ENCODE results near the gene CRABP2.

DNA sequence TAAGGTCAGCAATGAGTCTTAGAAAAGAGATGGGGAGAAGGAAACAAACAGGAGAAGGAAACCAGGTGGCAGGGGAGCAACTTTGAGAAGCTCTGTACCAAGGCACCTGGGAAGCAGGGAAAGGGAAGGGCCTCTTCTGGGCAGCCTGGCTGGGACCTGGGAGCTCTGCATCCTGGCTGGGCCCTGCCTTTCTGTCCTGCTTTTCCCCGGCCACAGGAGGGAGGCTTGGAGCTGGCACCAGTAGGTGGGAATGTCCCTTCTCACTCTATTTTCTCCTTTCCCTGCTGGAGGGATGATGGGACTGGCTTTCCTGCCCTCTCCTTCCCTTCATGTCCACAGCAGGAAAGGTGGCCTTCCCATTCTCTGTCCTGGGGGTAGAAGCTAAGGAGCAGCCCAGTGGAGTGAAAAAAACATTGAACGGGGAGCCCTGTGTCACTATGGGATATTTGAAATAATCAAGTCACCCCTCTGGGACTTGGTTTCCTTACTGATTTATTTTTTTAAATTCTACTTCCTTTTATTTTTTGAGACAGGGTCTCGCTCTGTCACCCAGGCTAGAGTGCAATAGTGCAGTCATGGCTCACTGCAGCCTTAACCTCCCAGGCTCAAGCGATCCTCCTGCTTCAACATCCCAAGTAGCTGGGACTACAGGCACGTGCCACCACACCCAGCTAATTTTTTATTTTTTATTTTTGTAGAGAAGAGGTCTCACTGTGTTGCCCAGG lies 23.1 kb downstream of the CRABP2 start:
- TF ChIP-seq FOXK2 (IDR thresholded peaks at IDR 0.05) = no peak
- TF ChIP-seq, protein P1, sequence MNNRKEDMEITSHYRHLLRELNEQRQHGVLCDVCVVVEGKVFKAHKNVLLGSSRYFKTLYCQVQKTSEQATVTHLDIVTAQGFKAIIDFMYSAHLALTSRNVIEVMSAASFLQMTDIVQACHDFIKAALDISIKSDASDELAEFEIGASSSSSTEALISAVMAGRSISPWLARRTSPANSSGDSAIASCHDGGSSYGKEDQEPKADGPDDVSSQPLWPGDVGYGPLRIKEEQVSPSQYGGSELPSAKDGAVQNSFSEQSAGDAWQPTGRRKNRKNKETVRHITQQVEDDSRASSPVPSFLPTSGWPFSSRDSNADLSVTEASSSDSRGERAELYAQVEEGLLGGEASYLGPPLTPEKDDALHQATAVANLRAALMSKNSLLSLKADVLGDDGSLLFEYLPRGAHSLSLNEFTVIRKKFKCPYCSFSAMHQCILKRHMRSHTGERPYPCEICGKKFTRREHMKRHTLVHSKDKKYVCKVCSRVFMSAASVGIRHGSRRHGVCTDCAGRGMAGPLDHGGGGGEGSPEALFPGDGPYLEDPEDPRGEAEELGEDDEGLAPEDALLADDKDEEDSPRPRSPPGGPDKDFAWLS (CRISPR knock-in tag; IDR thresholded peaks at IDR 0.05; ENCODE audit: borderline replicate concordance) = no peak
- TF ChIP-seq ZFX (CRISPR knock-in tag; IDR thresholded peaks at IDR 0.05; ENCODE audit: low read depth) = no peak
- TF ChIP-seq CTCF (CRISPR knock-in tag; IDR thresholded peaks at IDR 0.05) = peak; percentile 30; the same call in 1 of the 2 replicates
- no peak for TF ChIP-seq AKAP8 (CRISPR knock-in tag; IDR thresholded peaks at IDR 0.05)
- TF ChIP-seq THAP9 (CRISPR knock-in tag; IDR thresholded peaks at IDR 0.05; ENCODE audit: borderline replicate concordance) = no peak
- no peak for TF ChIP-seq ZNF776 (CRISPR knock-in tag; IDR thresholded peaks at IDR 0.05)
- TF ChIP-seq, protein P2, sequence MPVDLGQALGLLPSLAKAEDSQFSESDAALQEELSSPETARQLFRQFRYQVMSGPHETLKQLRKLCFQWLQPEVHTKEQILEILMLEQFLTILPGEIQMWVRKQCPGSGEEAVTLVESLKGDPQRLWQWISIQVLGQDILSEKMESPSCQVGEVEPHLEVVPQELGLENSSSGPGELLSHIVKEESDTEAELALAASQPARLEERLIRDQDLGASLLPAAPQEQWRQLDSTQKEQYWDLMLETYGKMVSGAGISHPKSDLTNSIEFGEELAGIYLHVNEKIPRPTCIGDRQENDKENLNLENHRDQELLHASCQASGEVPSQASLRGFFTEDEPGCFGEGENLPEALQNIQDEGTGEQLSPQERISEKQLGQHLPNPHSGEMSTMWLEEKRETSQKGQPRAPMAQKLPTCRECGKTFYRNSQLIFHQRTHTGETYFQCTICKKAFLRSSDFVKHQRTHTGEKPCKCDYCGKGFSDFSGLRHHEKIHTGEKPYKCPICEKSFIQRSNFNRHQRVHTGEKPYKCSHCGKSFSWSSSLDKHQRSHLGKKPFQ (CRISPR knock-in tag; IDR thresholded peaks at IDR 0.05; ENCODE audit: insufficient replicate concordance) = no peak
- no peak for TF ChIP-seq POLR2AphosphoS5 (IDR thresholded peaks at IDR 0.05; ENCODE audit: low read depth, low read length)
